Neural progenitor cell (in vitro differentiated cells): ENCODE measurements around the gene MRAP. TPM values are rescaled to one million over a fixed set of nuclear protein-coding genes. Genes with fewer than 3 reads are reported as not detected.

Source experiments
- DNase-seq: peaks from one replicate; pipeline ENCODE4 v3.0.0-alpha.2; 2016; ENCODE audit warnings: low spot score
- H2AFZ ChIP-seq: fragments of 200-600 bp; sonication (generic); replicated peaks from 2 replicates; pipeline ENCODE4 v1.6.1; 2016; ENCODE audit warnings: antibody characterized with exemption
- H3F3A ChIP-seq: fragments of 200-600 bp; sonication (generic); 2 replicates; pipeline ENCODE4 v1.6.1; 2016; ENCODE audit warnings: antibody characterized with exemption, low read depth
- H3K27ac ChIP-seq: fragments of 200-600 bp; sonication (generic); 2 replicates; pipeline ENCODE4 v1.5.1; 2016; ENCODE audit warnings: mild to moderate bottlenecking
- H3K27me3 ChIP-seq: fragments of 200-600 bp; sonication (generic); 2 replicates; pipeline ENCODE4 v1.6.1; 2016; ENCODE audit warnings: mild to moderate bottlenecking, moderate library complexity
- H3K36me3 ChIP-seq: fragments of 200-600 bp; sonication (generic); 2 replicates; pipeline ENCODE4 v1.5.1; 2016
- H3K4me1 ChIP-seq: fragments of 200-600 bp; sonication (generic); 2 replicates; pipeline ENCODE4 v1.6.1; 2016; ENCODE audit warnings: mixed run types
- H3K4me2 ChIP-seq: fragments of 200-600 bp; sonication (generic); 2 replicates; pipeline ENCODE4 v1.6.1; 2016
- H3K4me3 ChIP-seq: fragments of 200-600 bp; sonication (generic); 2 replicates; pipeline ENCODE4 v1.5.1; 2016
- H3K79me2 ChIP-seq: fragments of 200-600 bp; sonication (generic); 2 replicates; pipeline ENCODE4 v1.6.1; 2016; ENCODE audit warnings: low read depth
- H3K9ac ChIP-seq: fragments of 200-600 bp; sonication (generic); 2 replicates; pipeline ENCODE4 v1.6.1; 2016
- H3K9me3 ChIP-seq: fragments of 200-600 bp; sonication (generic); 2 replicates; pipeline ENCODE4 v1.5.1; 2016; ENCODE audit warnings: low read depth
- H4K20me1 ChIP-seq: fragments of 200-600 bp; sonication (generic); 2 replicates; pipeline ENCODE4 v1.6.1; 2016; ENCODE audit warnings: low read depth
- H3K27ac Mint-ChIP-seq: 3 replicates; pipeline ENCODE4 v1.8.0; 2021; ENCODE audit warnings: mixed read lengths
- H3K27me3 Mint-ChIP-seq: 2 replicates; pipeline ENCODE4 v1.8.0; 2022; ENCODE audit warnings: low read depth, mild to moderate bottlenecking, inconsistent platforms, moderate library complexity, mixed read lengths; ENCODE audit not compliant: insufficient read depth
- H3K36me3 Mint-ChIP-seq: 3 replicates; pipeline ENCODE4 v1.8.0; 2021; ENCODE audit warnings: mixed read lengths
- H3K4me1 Mint-ChIP-seq: 3 replicates; pipeline ENCODE4 v1.8.0; 2021; ENCODE audit warnings: mixed read lengths
- H3K4me3 Mint-ChIP-seq: 3 replicates; pipeline ENCODE4 v1.8.0; 2021; ENCODE audit warnings: mild to moderate bottlenecking, moderate library complexity, mixed read lengths
- H3K9me3 Mint-ChIP-seq: 3 replicates; pipeline ENCODE4 v1.8.0; 2020; ENCODE audit warnings: mixed read lengths
- CTCF ChIP-seq: fragments of 200-600 bp; sonication (generic); IDR thresholded peaks from 2 replicates; pipeline ENCODE4 v1.5.1; 2017; ENCODE audit warnings: antibody characterized with exemption, mild to moderate bottlenecking
- EZH2 ChIP-seq: fragments of 200-600 bp; sonication (generic); IDR thresholded peaks from 2 replicates; pipeline ENCODE4 v1.6.1; 2017; ENCODE audit warnings: antibody characterized with exemption, mild to moderate bottlenecking, moderate library complexity
- EZH2phosphoT487 ChIP-seq: fragments of 200-600 bp; sonication (generic); IDR thresholded peaks from 2 replicates; pipeline ENCODE4 v1.6.1; 2017; ENCODE audit warnings: antibody characterized with exemption
- total RNA-seq: library from RNA; depleted of rRNA; stranded (reverse); fragments of >200 nt; gene quantifications from 2 replicates; pipeline ENCODE4 v1.2.3, GENCODE V29; 2015; ENCODE audit warnings: low replicate concordance

The MRAP gene
- total RNA-seq, 1 donor from 2014 or later: not detected

GRCh38 chr21:32278518-32279376 lies 19.9 kb upstream of the MRAP start, which contains the start of gene MIS18A:
Gene MIS18A, minus strand, starts transcription at chr21:32279049. Its CDS starts 35 bp downstream, at chr21:32279014.
- peaks cover 8% of the 10 kb centered on the region for H3K36me3 Mint-ChIP-seq
- Histone ChIP-seq H3K4me1 (peaks cover 6% of the 10 kb centered on the region), H3F3A (peaks cover 5% of the 10 kb centered on the region), H3K36me3 (peaks cover 6% of the 10 kb centered on the region), H3K27me3 (no peaks in the 10 kb centered on the region), H3K4me3 (peak within 1 kb of the TSS; percentile 85), H3K27ac (no peak within 1 kb of the TSS), H3K4me2 (peak within 1 kb of the TSS; percentile 86), H2AFZ (peak within 1 kb of the TSS; percentile 93), H4K20me1 (no peaks in the 10 kb centered on the region), H3K79me2 (peaks cover 34% of the 10 kb centered on the region), H3K9me3 (no peaks in the 10 kb centered on the region), H3K9ac (peak within 1 kb of the TSS; percentile 75)
- TF ChIP-seq EZH2 (no peak), EZH2phosphoT487 (no peak), CTCF (peak; percentile 19)
- H3K27me3 Mint-ChIP-seq: peaks cover 5% of the 10 kb centered on the region
- H3K4me3 Mint-ChIP-seq: peak within 1 kb of the TSS; percentile 100
- H3K9me3 Mint-ChIP-seq: no peaks in the 10 kb centered on the region
- DNase-seq: peak; percentile 97
- H3K4me1 Mint-ChIP-seq: peaks cover 23% of the 10 kb centered on the region
- H3K27ac Mint-ChIP-seq: peak within 1 kb of the TSS; percentile 90

- Histone ChIP-seq H3K4me2 (peak overlapping the region; percentile 86), H3K4me1 (peaks cover 6% of the 10 kb centered on the region), H3K9me3 (no peaks in the 10 kb centered on the region), H3K4me3 (peak overlapping the region; percentile 85), H3K27me3 (no peaks in the 10 kb centered on the region), H3K36me3 (peaks cover 5% of the 10 kb centered on the region), H3K9ac (peak overlapping the region; percentile 38), H3K79me2 (peaks cover 34% of the 10 kb centered on the region), H4K20me1 (no peaks in the 10 kb centered on the region), H2AFZ (peak overlapping the region; percentile 93), H3F3A (peaks cover 5% of the 10 kb centered on the region), H3K27ac (no peak overlapping the region)
- no peaks in the 10 kb centered on the region for H3K9me3 Mint-ChIP-seq
- H3K27me3 Mint-ChIP-seq: peaks cover 5% of the 10 kb centered on the region
- peaks cover 23% of the 10 kb centered on the region for H3K4me1 Mint-ChIP-seq
- H3K36me3 Mint-ChIP-seq: peaks cover 8% of the 10 kb centered on the region
- TF ChIP-seq EZH2phosphoT487 (no peak), EZH2 (no peak), CTCF (no peak)
- peak overlapping the region; percentile 100 for H3K4me3 Mint-ChIP-seq
- H3K27ac Mint-ChIP-seq: peak overlapping the region; percentile 90
- DNase-seq: no peak
Measured at GRCh38 chr21:32279377-32279680, 19.3 kb upstream of the MRAP start.

GRCh38 chr21:32281531-32281930 lies 17.1 kb upstream of the MRAP start:
- no peak overlapping the region for H2AFZ ChIP-seq
- no peak overlapping the region for H3K4me3 ChIP-seq
- peaks cover 20% of the 10 kb centered on the region for H3K79me2 ChIP-seq
- TF ChIP-seq EZH2phosphoT487 (no peak), EZH2 (no peak), CTCF (no peak)
- Mint-ChIP-seq H3K4me3 (no peak overlapping the region), H3K27ac (no peak overlapping the region), H3K27me3 (peaks cover 4% of the 10 kb centered on the region), H3K9me3 (no peaks in the 10 kb centered on the region), H3K36me3 (peaks cover 1% of the 10 kb centered on the region), H3K4me1 (peaks cover 18% of the 10 kb centered on the region)
- no peaks in the 10 kb centered on the region for H3K27me3 ChIP-seq
- DNase-seq: no peak
- H4K20me1 ChIP-seq: no peaks in the 10 kb centered on the region
- H3K36me3 ChIP-seq: no peaks in the 10 kb centered on the region
- H3K9me3 ChIP-seq: no peaks in the 10 kb centered on the region
- H3K4me2 ChIP-seq: no peak overlapping the region
- no peak overlapping the region for H3K27ac ChIP-seq
- H3K9ac ChIP-seq: no peak overlapping the region
- peaks cover 5% of the 10 kb centered on the region for H3F3A ChIP-seq
- peaks cover 6% of the 10 kb centered on the region for H3K4me1 ChIP-seq
